GM12878 (cell line): ENCODE results near the gene ADGRG4. TPM values are rescaled to one million over a fixed set of nuclear protein-coding genes. Genes with fewer than 3 reads are reported as not detected.

Source experiments
- ATAC-seq: fragments of 200-7000 bp; cut with Tn5 transposase; 3 replicates; pipeline ENCODE4 v1.9.1; 2020; ENCODE audit warnings: mild to moderate bottlenecking, moderate library complexity
- BruUV-seq: library from RNA; stranded (reverse); fragments of 400-500 nt; replicated peaks from 2 replicates; lab custom pipeline; 2021; lab: Mats Ljungman, UMichigan
- CTCF ChIA-PET: fragments of 300-600 bp; sonication (Branson Sonifier 250); formaldehyde crosslinking; extraction: SDS; loops from one replicate; lab custom pipeline; 2021; ENCODE audit warnings: inconsistent platforms; lab: Yijun Ruan, JAX
- POLR2A ChIA-PET: fragments of 350-600 bp; formaldehyde crosslinking; extraction: SDS; loops from one replicate; lab custom pipeline; 2021; ENCODE audit warnings: inconsistent platforms; lab: Charles Lee
- RAD21 ChIA-PET: fragments of 300-600 bp; sonication (Branson Sonifier 250); formaldehyde crosslinking; loops from one replicate; lab custom pipeline; 2023; ENCODE audit warnings: antibody characterized with exemption; ENCODE audit not compliant: unreplicated experiment; lab: Charles Lee
- SMC1A ChIA-PET: fragments of 300-600 bp; sonication (Branson Sonifier 250); formaldehyde crosslinking; loops from one replicate; lab custom pipeline; 2023; ENCODE audit not compliant: unreplicated experiment, uncharacterized antibody; lab: Charles Lee
- DNase-seq: peaks from one replicate; pipeline ENCODE4 v3.0.0-alpha.2; 2011; ENCODE audit warnings: low read depth, low spot score
- FAIRE-seq: peaks from 3 replicates; lab custom pipeline; 2011; peaks lifted over from hg19 to GRCh38; lab: Jason Lieb, UNC
- H2AFZ ChIP-seq: 2 replicates; pipeline ENCODE4 v1.6.0; 2011; ENCODE audit warnings: low read depth, low read length, control low read depth; ENCODE audit not compliant: control insufficient read depth
- H3K27ac ChIP-seq: 2 replicates; pipeline ENCODE4 v1.5.1; 2011; ENCODE audit warnings: control low read depth; ENCODE audit not compliant: control insufficient read depth, insufficient read depth
- H3K27me3 ChIP-seq, 2 experiments: replicated peaks in 1 of 2; 2 replicates each; pipeline versions ENCODE4 v1.6.0 to v1.6.1; 2011; ENCODE audit warnings: low read length in 1 of 2; ENCODE audit not compliant: control insufficient read depth in 2 of 2, insufficient read depth in 2 of 2
- H3K36me3 ChIP-seq, 2 experiments: 2 replicates each; pipeline ENCODE4 v1.5.1; 2011; ENCODE audit warnings: low read length in 1 of 2; ENCODE audit not compliant: control insufficient read depth in 2 of 2, insufficient read depth in 2 of 2
- H3K4me1 ChIP-seq: 2 replicates; pipeline ENCODE4 v1.6.1; 2011; ENCODE audit warnings: mild to moderate bottlenecking, low read length, moderate library complexity, mixed read lengths; ENCODE audit not compliant: control insufficient read depth, insufficient read depth
- H3K4me2 ChIP-seq: 2 replicates; pipeline ENCODE4 v1.6.0; 2011; ENCODE audit warnings: control low read depth; ENCODE audit not compliant: control insufficient read depth, insufficient read depth
- H3K4me3 ChIP-seq: fragments of 200-600 bp; sonication (generic); 2 replicates; pipeline ENCODE4 v1.5.1; 2016
- H3K79me2 ChIP-seq: 2 replicates; pipeline ENCODE4 v1.6.0; 2011; ENCODE audit warnings: low read length; ENCODE audit not compliant: control insufficient read depth, insufficient read depth
- H3K9ac ChIP-seq: 2 replicates; pipeline ENCODE4 v1.8.0; 2011; ENCODE audit warnings: low read length, control low read depth, mixed read lengths; ENCODE audit not compliant: control insufficient read depth, insufficient read depth
- H3K9me3 ChIP-seq: replicated peaks from 3 replicates; pipeline ENCODE4 v1.5.1; 2011; ENCODE audit warnings: mild to moderate bottlenecking, low read length; ENCODE audit not compliant: control insufficient read depth, insufficient read depth
- H4K20me1 ChIP-seq: 2 replicates; pipeline ENCODE4 v1.6.0; 2011; ENCODE audit not compliant: control insufficient read depth, insufficient read depth
- BHLHE40 ChIP-seq, 2 experiments: fragments of 450-650 bp in 1 of 2; IDR thresholded peaks; 2 replicates each; pipeline ENCODE4 v1.6.1; 2011 to 2017; ENCODE audit warnings: low read depth in 2 of 2, borderline replicate concordance in 1 of 2, improper control_type of control experiment in 1 of 2, low read length in 1 of 2, mild to moderate bottlenecking in 1 of 2
- IRF3 ChIP-seq: fragments of 450-650 bp; IDR thresholded peaks from 2 replicates; pipeline ENCODE4 v1.6.1; 2014; ENCODE audit warnings: mild to moderate bottlenecking
- MEF2B ChIP-seq: fragments of 450-650 bp; IDR thresholded peaks from 2 replicates; pipeline ENCODE4 v1.6.1; 2018; ENCODE audit warnings: mild to moderate bottlenecking, moderate library complexity; ENCODE audit not compliant: partially characterized antibody, poor library complexity, severe bottlenecking
- PBX3 ChIP-seq: IDR thresholded peaks from 2 replicates; pipeline ENCODE4 v1.6.1; 2011; ENCODE audit warnings: mild to moderate bottlenecking, low read depth, low read length, moderate library complexity; ENCODE audit not compliant: insufficient replicate concordance
- TCF12 ChIP-seq: IDR thresholded peaks from 2 replicates; pipeline ENCODE4 v1.6.1; 2011; ENCODE audit warnings: low read depth, mild to moderate bottlenecking, low read length
- YY1 ChIP-seq: IDR thresholded peaks from 2 replicates; pipeline ENCODE4 v1.6.1; 2011; ENCODE audit warnings: low read depth, mild to moderate bottlenecking, low read length
- WGBS: methylation state at CpG from one replicate; pipeline ENCODE4 v1.1.6; 2016; ENCODE audit warnings: low lambda C conversion rate; ENCODE audit not compliant: insufficient replicate concordance, insufficient coverage; ENCODE audit errors: missing lambda C conversion rate; 5-methylcytosine and 5-hydroxymethylcytosine counted together
- in situ Hi-C: fragments of 300-500 bp; cut with MboI; formaldehyde crosslinking; loops from 9 replicates; pipeline ENCODE4 v1.14.3; 2018; ENCODE audit warnings: mixed read lengths
- intact Hi-C: fragments of 100-400 bp; cut with micrococcal nuclease; formaldehyde crosslinking; loops from one replicate; pipeline ENCODE4 v1.14.2; 2022; ENCODE audit not compliant: unreplicated experiment
- polyA plus RNA-seq, 11 experiments: library from polyadenylated mRNA; depleted of rRNA in 4 of 11; unstranded in 6 of 11; stranded (reverse) in 5 of 11; fragments of >200 nt; fragmentation: Nextera tagmentation in 4 of 11; fragmentation: Illumina TruSeq in 1 of 11; extraction: Ambion mirVana in 4 of 11; extraction: Trizol in 1 of 11; gene quantifications; 1 replicate in 1 of 11; 2 replicates in 10 of 11; pipeline versions ENCODE4 v1.2.1 to v1.2.3, GENCODE V29; 2011 to 2016; ENCODE audit warnings: inconsistent platforms in 2 of 11, missing spikeins in 2 of 11, low read depth in 1 of 11
- total RNA-seq, 4 experiments: library from RNA; depleted of rRNA in 3 of 4; stranded (reverse); fragments of >200 nt in 3 of 4; fragmentation: Illumina TruSeq in 1 of 4; extraction: Trizol in 1 of 4; gene quantifications; 2 replicates each; pipeline versions ENCODE4 v1.2.1 to v1.2.3, GENCODE V29; 2013 to 2021

The ADGRG4 gene
- total and polyA plus RNA-seq, 10 of the 15 experiments (the other 5 are each of a cell fraction or from before 2014, with no cell fraction given) = not detected

GRCh38 chrX:136452614-136453013 is 151.9 kb downstream of the ADGRG4 start:
- no peaks in the 10 kb centered on the region for H3K9me3 ChIP-seq
- ChIA-PET POLR2A (no interaction called here), CTCF (no interaction called here), SMC1A (no interaction called here)
- intact Hi-C loops (no loop called here), in situ Hi-C loops (no loop called here)
- no peak for FAIRE-seq
- no peak overlapping the region for H3K9ac ChIP-seq
- H3K4me1 ChIP-seq = no peaks in the 10 kb centered on the region
- no peak for TF ChIP-seq YY1
- no peak for TF ChIP-seq PBX3
- TF ChIP-seq TCF12 = no peak
- no peak for TF ChIP-seq BHLHE40 (IDR thresholded peaks at IDR 0.05; ENCODE audit: borderline replicate concordance in 1 of 2, low read depth in 2 of 2, low read length in 1 of 2)
- no peak for TF ChIP-seq MEF2B
- TF ChIP-seq IRF3 = no peak
- TF ChIP-seq, all 136 proteins: peak for 0
- Histone ChIP-seq H3K4me3 (no peak overlapping the region), H4K20me1 (no peaks in the 10 kb centered on the region), H3K27ac (no peak overlapping the region), H3K36me3 (no peaks in the 10 kb centered on the region), H3K79me2 (no peaks in the 10 kb centered on the region), H3K27me3 (no peaks in the 10 kb centered on the region; a peak in 1 of 4 replicates), H2AFZ (no peak overlapping the region), H3K4me2 (no peak overlapping the region)
- RAD21 ChIA-PET = no interaction called here
- 58% methylated on average over 3 of the region's 5 CpGs for WGBS
- ATAC-seq = no peak
- no TSS peak for BruUV-seq
- DNase-seq = no peak
